SU-DHL-6 (cell line): ENCODE measurements around the gene CD93.

Experiments used
- H2AFZ ChIP-seq: fragments of 200-600 bp; sonication (generic); 2 replicates; pipeline ENCODE4 v1.6.1; 2014; ENCODE audit warnings: low read depth, mild to moderate bottlenecking, moderate library complexity, mixed read lengths, antibody characterized with exemption, low read length; ENCODE audit not compliant: severe bottlenecking
- H3F3A ChIP-seq: fragments of 200-600 bp; shearing (Covaris generic); 2 replicates; pipeline ENCODE4 v1.6.0; 2016; ENCODE audit warnings: antibody characterized with exemption, mild to moderate bottlenecking; ENCODE audit not compliant: insufficient read depth
- H3K27ac ChIP-seq: fragments of 200-600 bp; sonication (generic); 2 replicates; pipeline ENCODE4 v1.5.1; 2016; ENCODE audit warnings: low read depth, mild to moderate bottlenecking, low read length, moderate library complexity, mixed read lengths
- H3K27me3 ChIP-seq: fragments of 200-600 bp; sonication (generic), shearing (Covaris generic); 2 replicates; pipeline ENCODE4 v1.6.0; 2014; ENCODE audit warnings: mild to moderate bottlenecking, low read length
- H3K36me3 ChIP-seq: fragments of 200-600 bp; sonication (generic); 2 replicates; pipeline ENCODE4 v1.6.1; 2014; ENCODE audit warnings: mild to moderate bottlenecking, low read length, mixed read lengths
- H3K4me2 ChIP-seq: fragments of 300-600, 200-600 bp; shearing (Covaris generic), sonication (generic); 2 replicates; pipeline ENCODE4 v1.6.0; 2014; ENCODE audit warnings: low read length, low read depth, mild to moderate bottlenecking; ENCODE audit not compliant: poor library complexity, severe bottlenecking
- H3K4me3 ChIP-seq: fragments of 200-600 bp; sonication (generic); 2 replicates; pipeline ENCODE4 v1.5.1; 2014; ENCODE audit warnings: antibody characterized with exemption, low read length, mild to moderate bottlenecking, mixed read lengths; ENCODE audit not compliant: insufficient read depth, poor library complexity, severe bottlenecking
- H3K79me2 ChIP-seq: fragments of 200-600 bp; sonication (generic); 2 replicates; pipeline ENCODE4 v1.6.1; 2014; ENCODE audit warnings: mild to moderate bottlenecking, low read length, moderate library complexity; ENCODE audit not compliant: insufficient read depth
- H3K9ac ChIP-seq: fragments of 200-600 bp; sonication (generic); 2 replicates; pipeline ENCODE4 v1.7.0; 2014; ENCODE audit warnings: mild to moderate bottlenecking, low read length
- H3K9me2 ChIP-seq: fragments of 200-600 bp; sonication (generic); replicated peaks from 2 replicates; pipeline ENCODE4 v1.6.1; 2014; ENCODE audit warnings: low read length; ENCODE audit not compliant: insufficient read depth
- H3K9me3 ChIP-seq: fragments of 200-600 bp; sonication (generic); 2 replicates; pipeline ENCODE4 v1.6.1; 2014; ENCODE audit warnings: low read length, mixed read lengths; ENCODE audit not compliant: insufficient read depth
- H4K20me1 ChIP-seq: fragments of 200-600 bp; sonication (generic); 2 replicates; pipeline ENCODE4 v1.6.1; 2014; ENCODE audit warnings: low read depth, mild to moderate bottlenecking, antibody characterized with exemption, low read length, moderate library complexity, mixed read lengths
- EZH2phosphoT487 ChIP-seq: fragments of 200-600 bp; sonication (generic), shearing (Covaris generic); conservative IDR thresholded peaks from 2 replicates; pipeline ENCODE4 v1.6.1; 2018; ENCODE audit warnings: mild to moderate bottlenecking, antibody characterized with exemption, low read length, moderate library complexity, mixed read lengths
- TF ChIP-seq, protein P1 (sequence below): fragments of 200-600 bp; sonication (generic); IDR thresholded peaks from one replicate; pipeline ENCODE4 v1.5.1; 2017; ENCODE audit warnings: antibody characterized with exemption, mild to moderate bottlenecking, low read length, moderate library complexity; ENCODE audit not compliant: insufficient read depth, poor library complexity, severe bottlenecking

Gene CD93

DNA sequence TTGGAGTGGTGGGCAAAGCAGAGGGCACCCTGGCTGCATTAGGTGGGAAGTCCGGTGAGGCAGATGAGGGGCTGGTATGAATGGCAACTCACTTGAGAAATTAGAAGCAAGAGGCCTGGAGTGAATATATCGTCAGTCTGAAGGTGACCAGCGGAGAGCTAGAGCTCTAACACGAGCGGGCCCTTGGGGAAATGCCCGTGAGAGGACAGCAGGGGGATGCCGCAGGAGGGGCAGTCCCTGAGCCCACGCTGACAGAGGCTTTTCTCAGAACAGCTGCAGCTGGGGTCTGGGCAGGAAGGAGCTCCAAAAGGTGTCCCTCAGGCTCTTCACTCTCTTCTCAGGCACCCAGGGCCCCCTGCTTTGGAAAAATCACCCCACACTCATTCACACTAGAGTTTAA, 32.0 kb upstream of the CD93 start:
- H3K79me2 ChIP-seq: no peaks in the 10 kb centered on the region
- no peak for TF ChIP-seq EZH2phosphoT487
- TF ChIP-seq, protein P1, sequence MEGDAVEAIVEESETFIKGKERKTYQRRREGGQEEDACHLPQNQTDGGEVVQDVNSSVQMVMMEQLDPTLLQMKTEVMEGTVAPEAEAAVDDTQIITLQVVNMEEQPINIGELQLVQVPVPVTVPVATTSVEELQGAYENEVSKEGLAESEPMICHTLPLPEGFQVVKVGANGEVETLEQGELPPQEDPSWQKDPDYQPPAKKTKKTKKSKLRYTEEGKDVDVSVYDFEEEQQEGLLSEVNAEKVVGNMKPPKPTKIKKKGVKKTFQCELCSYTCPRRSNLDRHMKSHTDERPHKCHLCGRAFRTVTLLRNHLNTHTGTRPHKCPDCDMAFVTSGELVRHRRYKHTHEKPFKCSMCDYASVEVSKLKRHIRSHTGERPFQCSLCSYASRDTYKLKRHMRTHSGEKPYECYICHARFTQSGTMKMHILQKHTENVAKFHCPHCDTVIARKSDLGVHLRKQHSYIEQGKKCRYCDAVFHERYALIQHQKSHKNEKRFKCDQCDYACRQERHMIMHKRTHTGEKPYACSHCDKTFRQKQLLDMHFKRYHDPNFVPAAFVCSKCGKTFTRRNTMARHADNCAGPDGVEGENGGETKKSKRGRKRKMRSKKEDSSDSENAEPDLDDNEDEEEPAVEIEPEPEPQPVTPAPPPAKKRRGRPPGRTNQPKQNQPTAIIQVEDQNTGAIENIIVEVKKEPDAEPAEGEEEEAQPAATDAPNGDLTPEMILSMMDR: no peak
- H3F3A ChIP-seq: no peaks in the 10 kb centered on the region
- no peaks in the 10 kb centered on the region for H3K27me3 ChIP-seq
- no peak overlapping the region for H2AFZ ChIP-seq
- no peak overlapping the region for H3K4me2 ChIP-seq
- no peaks in the 10 kb centered on the region for H3K9me2 ChIP-seq
- H3K9me3 ChIP-seq: no peaks in the 10 kb centered on the region
- no peak overlapping the region for H3K9ac ChIP-seq
- H3K36me3 ChIP-seq: no peaks in the 10 kb centered on the region
- H3K4me3 ChIP-seq: no peak overlapping the region
- H4K20me1 ChIP-seq: no peaks in the 10 kb centered on the region
- no peak overlapping the region for H3K27ac ChIP-seq

DNA sequence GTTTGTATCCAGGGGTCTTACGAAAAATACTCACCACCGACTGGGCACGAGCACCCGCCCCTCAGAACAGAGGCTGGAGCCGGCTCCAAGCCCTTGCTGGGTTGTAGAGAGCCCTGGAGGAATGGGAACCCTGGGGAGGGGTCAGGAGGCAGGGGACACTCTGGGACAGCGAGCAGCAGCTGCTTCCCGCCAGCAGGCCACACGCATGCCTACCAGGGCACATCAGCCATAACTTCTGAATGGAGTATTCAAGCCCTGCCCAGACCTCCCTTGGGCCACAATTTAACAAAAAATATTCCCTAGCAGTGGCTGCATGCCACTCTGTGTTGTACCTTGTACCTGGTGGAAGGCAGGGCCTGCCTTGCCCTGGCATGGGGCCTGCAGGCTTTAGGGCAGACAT, 31.6 kb upstream of the CD93 start:
- no peaks in the 10 kb centered on the region for H3K27me3 ChIP-seq
- no peak overlapping the region for H3K9ac ChIP-seq
- H3K4me3 ChIP-seq: no peak overlapping the region
- no peak overlapping the region for H2AFZ ChIP-seq
- H3K36me3 ChIP-seq: no peaks in the 10 kb centered on the region
- no peak for TF ChIP-seq EZH2phosphoT487
- TF ChIP-seq, protein P1: no peak
- H3K9me2 ChIP-seq: no peaks in the 10 kb centered on the region
- no peaks in the 10 kb centered on the region for H3K79me2 ChIP-seq
- H3K9me3 ChIP-seq: no peaks in the 10 kb centered on the region
- H3K27ac ChIP-seq: no peak overlapping the region
- no peaks in the 10 kb centered on the region for H3F3A ChIP-seq
- H4K20me1 ChIP-seq: no peaks in the 10 kb centered on the region
- no peak overlapping the region for H3K4me2 ChIP-seq

GRCh38 chr20:23116311-23117089, 30.4 kb upstream of the CD93 start:
- Histone ChIP-seq H3K4me2 (no peak overlapping the region), H3K27ac (no peak overlapping the region), H3K9ac (no peak overlapping the region)

More at GRCh38 chr20:23116311-23117089, 30.4 kb upstream of the CD93 start:
- no peaks in the 10 kb centered on the region for H3K9me3 ChIP-seq
- no peaks in the 10 kb centered on the region for H3K9me2 ChIP-seq
- H3K4me3 ChIP-seq: no peak overlapping the region
- no peaks in the 10 kb centered on the region for H3K27me3 ChIP-seq
- no peaks in the 10 kb centered on the region for H3K36me3 ChIP-seq
- H4K20me1 ChIP-seq: no peaks in the 10 kb centered on the region
- H2AFZ ChIP-seq: no peak overlapping the region
- H3K79me2 ChIP-seq: no peaks in the 10 kb centered on the region
- no peaks in the 10 kb centered on the region for H3F3A ChIP-seq
- no peak for TF ChIP-seq EZH2phosphoT487
- TF ChIP-seq, protein P1: no peak
